ENCODE data around the gene PLEKHH2.

PLEKHH2 gene

GRCh38 chr2:43764086-43764705, 127.1 kb downstream of the PLEKHH2 start:
- no peak for DNase-seq

- DNase-seq = no peak
These were observed 128.9 kb downstream of the PLEKHH2 start for GRCh38 chr2:43766006-43766405.

- peak; percentile 86 to 90 for DNase-seq
These were observed 137.0 kb downstream of the PLEKHH2 start, which contains the start of gene DYNC2LI1 for GRCh38 chr2:43773876-43774613. Gene DYNC2LI1, plus strand, starts transcription at chr2:43774039. Its CDS starts 100 bp downstream, at chr2:43774139.

GRCh38 chr2:43774617-43775016, 137.6 kb downstream of the PLEKHH2 start:
- DNase-seq = no peak

- DNase-seq = no peak
These were observed 139.3 kb downstream of the PLEKHH2 start for GRCh38 chr2:43776324-43776723.

- no peak for DNase-seq
These were observed 140.4 kb downstream of the PLEKHH2 start for GRCh38 chr2:43777306-43777926.

GRCh38 chr2:43778233-43778632, 141.2 kb downstream of the PLEKHH2 start:
- DNase-seq = no peak

- DNase-seq = no peak
These were observed 150.8 kb downstream of the PLEKHH2 start for GRCh38 chr2:43787895-43788294.

GRCh38 chr2:43788646-43789045, 151.6 kb downstream of the PLEKHH2 start:
- DNase-seq = no peak

- DNase-seq = no peak
These were observed 153.1 kb downstream of the PLEKHH2 start for GRCh38 chr2:43790147-43790546.

- no peak for DNase-seq
These were observed 154.1 kb downstream of the PLEKHH2 start for GRCh38 chr2:43791035-43791765.

- no peak for DNase-seq
These were observed 155.6 kb downstream of the PLEKHH2 start for GRCh38 chr2:43792653-43793052.

- no peak for DNase-seq
These were observed 157.9 kb downstream of the PLEKHH2 start for GRCh38 chr2:43794956-43795355.

GRCh38 chr2:43796206-43796605, 159.1 kb downstream of the PLEKHH2 start:
- DNase-seq = no peak

- DNase-seq = no peak
These were observed 161.2 kb downstream of the PLEKHH2 start for GRCh38 chr2:43798300-43798699.

- DNase-seq = no peak
These were observed 163.8 kb downstream of the PLEKHH2 start for GRCh38 chr2:43800894-43801293.

- DNase-seq = no peak
These were observed 165.1 kb downstream of the PLEKHH2 start for GRCh38 chr2:43802135-43802534.

GRCh38 chr2:43803113-43803512, 166.1 kb downstream of the PLEKHH2 start:
- DNase-seq = no peak

GRCh38 chr2:43806719-43807031, 169.6 kb downstream of the PLEKHH2 start:
- no peak for DNase-seq

GRCh38 chr2:43810452-43810851, 173.4 kb downstream of the PLEKHH2 start:
- DNase-seq = no peak

- no peak for DNase-seq
These were observed 173.8 kb downstream of the PLEKHH2 start for GRCh38 chr2:43810888-43811287.

- no peak for DNase-seq
These were observed 174.9 kb downstream of the PLEKHH2 start for GRCh38 chr2:43812006-43812405.

- no peak for DNase-seq
These were observed 175.9 kb downstream of the PLEKHH2 start for GRCh38 chr2:43812947-43813346.

- no peak for DNase-seq
These were observed 177.7 kb downstream of the PLEKHH2 start for GRCh38 chr2:43814711-43815110.
